RWPE1 (cell line): ENCODE results near the gene HLA-B.

ENCODE experiments used
- CTCF ChIA-PET: fragments of 350-600 bp; sonication (Branson Sonifier 250); formaldehyde crosslinking; extraction: SDS; loops from one replicate; lab custom pipeline; 2021; lab: Yijun Ruan, JAX
- POLR2A ChIA-PET: fragments of 400-600 bp; formaldehyde crosslinking; extraction: SDS; loops from one replicate; lab custom pipeline; 2020; ENCODE audit warnings: antibody characterized with exemption; ENCODE audit not compliant: low non-redundant PET; lab: Yijun Ruan, JAX
- DNase-seq: peaks from one replicate; pipeline ENCODE4 v3.0.0; 2012; ENCODE audit warnings: low spot score
- H3K27ac ChIP-seq: fragments of 450-650 bp; 2 replicates; pipeline ENCODE4 v1.5.1; 2017
- TF ChIP-seq, protein P1 (sequence below): fragments of 450-650 bp; conservative IDR thresholded peaks from 2 replicates; pipeline ENCODE4 v1.5.1; 2017; ENCODE audit warnings: low read depth, mild to moderate bottlenecking

The HLA-B gene

DNA sequence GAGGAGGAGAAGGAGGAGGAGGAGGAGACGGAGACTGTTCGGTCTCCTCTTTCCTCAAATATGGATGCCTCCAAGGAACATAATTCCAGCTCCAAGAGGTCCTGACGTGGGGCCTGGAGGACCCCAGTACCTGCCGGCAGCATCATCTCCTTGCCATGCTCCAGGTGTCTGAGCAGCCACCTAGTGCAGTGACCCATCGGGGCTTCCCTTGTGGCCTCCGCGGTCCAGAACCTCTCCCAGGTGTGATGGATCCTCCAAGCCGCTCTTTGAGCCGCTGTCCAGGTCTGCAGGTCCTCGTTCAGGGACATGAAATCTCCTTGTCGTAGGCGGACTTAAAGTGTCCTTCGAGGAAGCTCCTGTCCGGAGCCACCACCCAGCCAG lies 49.3 kb downstream of the HLA-B start:
- POLR2A ChIA-PET: no interaction called here
- CTCF ChIA-PET: interaction anchor here (0.6 kb wide), 1 partner anchor 18 kb away, joined by 3 read pairs; no protein-coding TSS in a partner anchor
- no peak overlapping the region for H3K27ac ChIP-seq
- no peak for DNase-seq
- TF ChIP-seq, protein P1, sequence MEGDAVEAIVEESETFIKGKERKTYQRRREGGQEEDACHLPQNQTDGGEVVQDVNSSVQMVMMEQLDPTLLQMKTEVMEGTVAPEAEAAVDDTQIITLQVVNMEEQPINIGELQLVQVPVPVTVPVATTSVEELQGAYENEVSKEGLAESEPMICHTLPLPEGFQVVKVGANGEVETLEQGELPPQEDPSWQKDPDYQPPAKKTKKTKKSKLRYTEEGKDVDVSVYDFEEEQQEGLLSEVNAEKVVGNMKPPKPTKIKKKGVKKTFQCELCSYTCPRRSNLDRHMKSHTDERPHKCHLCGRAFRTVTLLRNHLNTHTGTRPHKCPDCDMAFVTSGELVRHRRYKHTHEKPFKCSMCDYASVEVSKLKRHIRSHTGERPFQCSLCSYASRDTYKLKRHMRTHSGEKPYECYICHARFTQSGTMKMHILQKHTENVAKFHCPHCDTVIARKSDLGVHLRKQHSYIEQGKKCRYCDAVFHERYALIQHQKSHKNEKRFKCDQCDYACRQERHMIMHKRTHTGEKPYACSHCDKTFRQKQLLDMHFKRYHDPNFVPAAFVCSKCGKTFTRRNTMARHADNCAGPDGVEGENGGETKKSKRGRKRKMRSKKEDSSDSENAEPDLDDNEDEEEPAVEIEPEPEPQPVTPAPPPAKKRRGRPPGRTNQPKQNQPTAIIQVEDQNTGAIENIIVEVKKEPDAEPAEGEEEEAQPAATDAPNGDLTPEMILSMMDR: no peak

DNA sequence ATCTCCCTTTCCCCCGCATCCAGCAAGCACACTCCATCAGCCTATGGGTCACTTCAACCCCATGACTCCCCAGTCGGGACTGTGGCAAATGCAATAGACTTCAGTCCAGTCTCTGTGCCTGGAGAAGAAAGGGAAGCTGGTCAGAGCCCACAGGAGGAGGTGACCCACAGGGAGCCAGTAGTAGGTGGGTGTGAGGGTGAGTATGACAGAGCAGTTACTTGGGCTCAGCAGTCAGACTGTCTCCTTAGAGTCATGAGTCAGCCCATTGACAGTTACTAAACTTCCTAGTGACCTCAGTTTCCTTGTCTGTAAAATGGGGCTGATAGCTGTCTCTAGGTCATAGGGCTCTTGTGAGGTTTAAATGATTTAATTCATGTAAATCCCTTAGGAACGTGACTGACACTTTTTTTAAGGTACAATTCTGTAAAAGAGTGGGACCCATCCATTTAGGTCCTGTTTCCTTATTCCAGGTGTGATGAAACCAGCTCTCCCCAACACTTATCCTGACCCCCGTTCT lies 51.2 kb downstream of the HLA-B start:
- ChIA-PET POLR2A (no interaction called here), CTCF (no interaction called here)
- TF ChIP-seq, protein P1: no peak
- no peak overlapping the region for H3K27ac ChIP-seq
- no peak for DNase-seq

DNA sequence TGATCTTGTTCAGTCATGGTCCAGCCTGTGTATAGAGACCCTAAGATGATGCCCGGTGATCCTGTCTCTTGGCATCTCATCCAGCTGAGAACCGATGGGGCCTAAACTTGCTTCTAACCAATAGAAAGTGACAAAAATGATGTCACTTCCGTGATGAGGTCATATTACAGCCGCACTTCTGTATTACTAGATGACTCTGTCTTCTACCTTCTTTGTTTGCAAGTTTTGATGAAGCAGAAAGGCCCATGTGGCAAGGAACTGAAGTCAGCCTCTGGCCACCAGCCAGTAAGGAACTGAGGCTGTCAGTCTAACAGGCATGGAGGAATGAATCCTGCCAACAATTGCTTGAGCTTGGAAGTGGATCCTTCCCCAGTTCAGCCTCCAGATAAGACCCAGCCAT lies 52.3 kb downstream of the HLA-B start:
- POLR2A ChIA-PET: no interaction called here
- no peak for DNase-seq
- CTCF ChIA-PET: interaction anchor here (0.6 to 0.7 kb wide), 2 partner anchors 82 to 1057 kb away, joined by 3 to 4 read pairs; no protein-coding TSS in a partner anchor

More for the DNA sequence above, 52.3 kb downstream of the HLA-B start:
- H3K27ac ChIP-seq: no peak overlapping the region
- TF ChIP-seq, protein P1: no peak
